H4 (cell line): ENCODE results near the gene HS3ST3A1. TPM values are rescaled to one million over a fixed set of nuclear protein-coding genes. Genes with fewer than 3 reads are reported as not detected.

Experiments
- DNase-seq: peaks from one replicate; pipeline ENCODE4 v3.0.0-alpha.2; 2015; ENCODE audit warnings: low spot score
- total RNA-seq: library from RNA; depleted of rRNA; stranded (reverse); fragments of >200 nt; shearing (Covaris generic); gene quantifications from 2 replicates; pipeline ENCODE4 v1.2.3, GENCODE V29; 2014

The HS3ST3A1 gene
- total RNA-seq, 1 experiment from 2014 or later: 4.7 TPM

DNA sequence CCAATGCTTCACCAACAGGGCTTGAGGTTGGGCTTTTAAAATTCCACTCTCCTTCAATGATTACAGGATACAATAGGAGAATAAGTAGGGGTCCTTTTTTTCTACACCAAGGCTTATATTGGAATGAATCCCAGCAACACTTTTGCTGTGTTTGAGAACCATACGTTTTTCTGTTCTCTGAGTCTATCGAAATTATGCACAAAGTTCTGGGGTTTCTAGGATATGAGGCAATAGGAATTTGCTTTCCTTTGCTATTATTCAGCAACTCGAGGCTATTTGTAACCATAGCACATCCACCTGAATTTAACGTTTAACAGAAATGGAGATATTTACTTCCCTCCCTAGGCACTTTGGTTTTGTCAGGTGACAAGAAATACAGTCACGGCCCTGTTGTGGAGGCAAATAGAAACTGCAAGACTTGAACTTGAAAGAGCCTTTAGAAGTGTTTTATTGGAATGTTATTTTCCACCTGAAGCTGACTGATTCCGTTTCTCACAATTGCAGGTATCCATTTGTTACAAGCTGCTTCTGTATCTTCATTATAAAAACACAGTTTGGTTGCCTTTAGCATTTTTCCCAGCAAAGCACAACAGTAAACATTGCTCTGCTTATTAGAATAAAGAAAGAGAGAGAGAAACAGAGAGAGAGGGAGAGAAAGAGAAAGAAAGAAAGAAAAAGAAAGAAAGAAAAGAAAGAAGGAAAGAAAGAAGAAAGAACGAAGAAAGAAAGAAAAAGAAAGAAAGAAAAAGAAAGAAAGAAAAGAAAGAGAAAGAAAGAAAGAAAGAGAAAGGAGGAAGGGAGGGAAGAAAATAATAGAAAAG, 109.6 kb downstream of the HS3ST3A1 start:
- no peak for DNase-seq

DNA sequence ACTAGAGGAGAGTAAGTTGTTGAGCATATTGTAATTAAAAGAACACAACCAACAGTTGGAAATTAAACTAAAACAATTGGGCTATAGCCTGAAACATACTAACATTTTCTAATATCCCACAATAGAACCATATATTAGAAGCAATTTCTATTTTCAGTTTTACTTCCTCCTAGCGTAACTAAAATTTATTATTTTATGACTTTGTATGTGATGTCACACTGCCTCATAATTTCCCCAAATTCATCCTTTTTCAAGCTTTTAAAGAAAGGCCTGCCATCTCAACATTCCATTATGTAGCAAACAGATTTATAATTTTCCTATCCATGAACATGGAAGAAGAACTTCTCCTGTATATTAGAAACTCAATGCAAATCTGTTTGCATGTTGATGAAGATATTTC, 110.2 kb downstream of the HS3ST3A1 start:
- no peak for DNase-seq

DNA sequence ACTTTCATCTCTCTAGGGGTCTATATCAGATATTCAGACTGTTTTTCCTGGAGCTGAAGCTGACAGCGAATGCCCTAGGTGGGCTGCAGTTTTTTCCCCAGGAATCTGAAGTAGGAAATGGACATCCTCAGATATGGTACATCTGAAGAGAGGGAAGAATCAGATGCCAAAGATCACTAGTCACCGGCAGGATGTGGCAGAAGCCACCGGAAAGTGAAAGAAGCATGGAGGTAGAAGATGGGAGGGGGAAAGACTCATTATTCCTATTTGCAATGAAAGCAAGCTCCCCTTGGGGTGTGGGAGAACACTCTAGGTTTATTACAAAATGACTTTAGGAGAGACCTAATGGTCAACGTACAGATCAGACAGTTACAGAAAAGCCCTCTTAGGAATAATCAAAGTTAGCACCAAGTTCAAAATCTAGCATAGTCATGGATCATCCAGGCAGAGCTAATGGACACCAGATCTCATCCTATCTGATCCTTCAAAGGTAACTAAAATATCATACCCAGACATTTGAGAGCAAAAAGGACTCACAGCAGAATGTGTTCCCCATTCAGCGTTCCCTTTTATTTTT, 110.7 kb downstream of the HS3ST3A1 start:
- DNase-seq: no peak

DNA sequence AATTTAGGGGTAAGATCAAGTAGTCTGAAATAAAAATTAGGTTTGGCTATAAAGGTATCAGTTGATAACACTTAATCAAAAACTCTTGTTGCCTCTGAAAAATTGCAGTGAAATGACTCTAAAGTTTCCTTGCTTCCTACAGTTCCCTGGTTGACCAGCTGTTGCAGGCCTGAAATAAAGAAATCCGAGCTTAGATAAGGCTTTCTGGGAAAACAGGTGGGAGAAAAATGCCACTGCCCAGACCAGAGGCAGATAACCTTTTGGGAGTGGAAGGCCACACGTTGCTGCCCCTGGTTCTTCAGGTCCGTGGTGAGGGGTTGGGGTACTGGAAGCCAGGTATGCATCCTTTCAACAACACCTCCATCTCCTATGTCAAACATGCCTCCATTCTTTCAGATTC, 111.3 kb downstream of the HS3ST3A1 start:
- no peak for DNase-seq

DNA sequence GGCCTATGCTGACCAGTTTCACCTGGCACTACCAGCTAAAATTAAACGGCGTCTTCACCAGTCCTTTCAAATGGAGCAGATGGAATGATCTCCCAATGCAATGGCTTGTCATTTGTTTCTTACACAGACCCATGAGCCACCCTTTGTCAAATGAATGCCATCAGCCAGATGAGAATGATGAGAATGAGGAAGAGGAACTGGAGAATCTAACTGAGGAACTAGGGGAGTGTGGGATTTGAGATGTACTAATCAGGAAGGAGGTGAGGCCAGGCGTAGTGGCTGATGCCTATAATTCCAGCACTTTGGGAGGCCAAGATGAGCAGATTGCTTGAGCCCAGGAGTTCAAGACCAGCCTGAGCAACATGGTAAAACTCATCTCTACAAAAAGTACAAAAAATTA, 116.4 kb downstream of the HS3ST3A1 start:
- no peak for DNase-seq

DNA sequence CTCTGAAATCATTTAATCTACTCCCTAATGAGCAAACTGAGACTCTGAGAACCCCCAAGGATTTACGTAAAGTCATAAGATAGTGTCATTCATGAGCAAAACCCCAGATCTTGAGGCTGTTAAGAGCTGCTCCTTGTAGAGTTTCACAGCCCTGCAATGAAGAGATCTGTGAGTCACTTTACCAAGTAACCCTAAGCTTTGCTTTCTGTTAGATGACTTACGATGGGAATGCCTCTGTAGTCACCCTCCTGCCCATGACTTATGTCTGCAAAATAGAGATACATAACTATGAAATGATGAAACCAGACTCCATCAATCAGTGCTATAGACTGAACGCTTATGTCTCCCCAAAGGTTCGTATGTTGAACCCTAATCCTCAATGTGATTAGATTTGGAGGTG, 117.7 kb downstream of the HS3ST3A1 start:
- no peak for DNase-seq

DNA sequence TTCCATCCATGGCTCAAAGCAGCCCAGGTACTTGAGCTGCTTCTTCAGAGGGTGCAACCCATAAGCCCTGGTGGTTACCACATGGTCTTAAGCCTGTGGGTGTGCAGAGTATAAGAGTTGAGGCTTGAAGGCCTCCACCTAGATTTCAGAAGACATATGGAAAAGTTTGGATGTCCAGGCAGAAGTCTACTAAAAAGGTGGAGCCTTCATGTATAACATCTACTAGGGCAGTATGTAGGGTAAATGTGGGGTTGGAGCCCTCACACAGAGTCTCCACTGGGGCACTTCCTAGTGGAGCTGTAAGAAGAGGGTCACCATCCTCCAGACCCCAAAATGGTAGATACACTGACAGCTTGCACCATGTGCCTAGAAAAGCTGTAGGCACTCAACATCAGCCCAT, 120.9 kb downstream of the HS3ST3A1 start:
- no peak for DNase-seq

DNA sequence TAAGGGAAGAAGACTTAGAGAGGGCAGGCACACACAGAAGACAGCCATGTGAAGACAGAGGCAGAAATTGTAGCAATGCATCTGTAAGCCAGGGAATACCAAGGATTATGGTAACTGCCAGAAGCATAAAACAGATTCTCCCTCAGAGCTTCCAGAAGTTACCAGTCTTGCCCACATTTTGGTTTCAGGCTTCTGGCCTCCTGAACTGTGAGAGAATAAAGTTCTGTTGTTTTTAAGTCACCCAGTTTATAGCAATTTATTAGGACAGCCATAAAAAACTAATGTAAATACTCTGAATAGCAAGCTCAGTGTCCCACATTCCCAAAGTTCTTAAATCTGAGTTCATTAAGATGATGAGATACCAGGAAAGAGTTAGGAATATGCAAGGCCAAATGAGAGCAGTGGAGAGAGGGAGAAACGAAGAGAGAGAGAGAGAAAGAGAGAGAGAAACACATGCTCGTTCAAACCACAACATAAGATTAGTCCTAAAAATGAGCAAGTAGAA, 123.4 kb downstream of the HS3ST3A1 start:
- DNase-seq: no peak

DNA sequence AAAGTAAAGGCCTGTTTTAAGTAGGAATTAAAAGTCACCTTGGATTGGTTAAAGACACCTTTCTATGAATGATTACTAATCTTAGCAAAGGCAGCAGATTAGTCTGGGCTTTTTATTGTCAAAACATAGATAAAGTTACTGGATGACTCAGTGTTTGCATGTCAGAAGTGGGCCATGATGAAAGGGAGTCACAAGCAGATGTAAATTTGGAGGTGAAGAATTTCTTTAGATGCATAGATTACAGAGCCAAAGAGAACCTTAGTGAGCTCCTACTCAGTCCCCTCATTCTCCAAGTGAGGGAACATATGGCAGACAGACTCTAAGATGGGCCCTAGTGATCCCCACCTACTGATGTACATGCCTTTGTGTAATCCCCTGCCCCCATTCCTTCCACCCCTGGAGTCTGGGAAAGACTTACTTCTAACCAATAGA, 124.5 kb downstream of the HS3ST3A1 start:
- no peak for DNase-seq

DNA sequence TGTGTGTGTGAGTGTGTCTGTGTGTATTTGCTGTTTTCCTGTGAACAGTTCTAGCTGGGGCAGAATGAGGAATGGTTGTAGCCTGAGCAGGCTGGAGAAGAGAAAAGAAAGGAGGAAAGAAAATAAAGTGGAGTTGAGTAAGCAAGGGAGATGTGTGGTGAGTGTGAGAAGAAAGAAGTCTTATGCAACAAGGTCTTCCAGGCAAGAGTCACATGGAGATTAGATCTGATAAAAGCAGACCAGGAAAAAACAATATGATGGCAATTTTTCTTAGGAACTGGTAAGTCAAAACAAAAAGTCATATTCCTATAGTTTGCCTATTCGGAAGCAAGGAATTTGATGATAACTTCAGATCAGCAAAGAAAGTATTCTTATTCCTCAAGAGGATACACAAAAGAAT, 125.0 kb downstream of the HS3ST3A1 start:
- DNase-seq: no peak

DNA sequence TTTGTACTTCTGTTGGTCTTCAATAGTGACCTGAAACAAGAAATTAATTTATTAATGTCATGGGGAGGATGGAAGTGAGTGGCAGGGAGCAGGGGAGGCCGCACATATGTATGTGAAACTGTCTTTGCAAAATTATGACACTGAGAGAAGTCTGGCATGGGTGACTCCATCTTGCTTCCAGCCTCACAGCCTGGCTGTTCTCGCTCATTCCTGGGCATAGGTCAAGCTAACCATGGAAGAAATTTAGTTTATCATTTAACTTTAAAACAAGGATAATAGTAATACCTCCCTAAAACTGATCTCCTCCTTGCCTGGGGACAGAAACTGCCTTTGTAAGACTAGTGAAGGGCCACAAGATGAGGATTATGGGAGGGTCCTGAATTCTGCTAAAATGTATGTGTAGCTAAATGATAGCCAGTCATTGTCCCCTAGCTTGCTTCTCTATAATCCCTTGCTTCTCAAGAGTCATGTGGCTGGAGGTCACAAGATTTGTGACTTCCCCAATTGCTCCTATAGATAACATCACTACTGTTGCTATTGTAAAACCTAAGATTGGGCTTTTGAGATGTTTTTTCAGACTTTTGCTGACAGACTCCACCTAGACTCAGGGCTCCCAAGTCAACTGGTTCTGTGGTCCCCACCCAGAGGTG, 126.0 kb downstream of the HS3ST3A1 start:
- no peak for DNase-seq

DNA sequence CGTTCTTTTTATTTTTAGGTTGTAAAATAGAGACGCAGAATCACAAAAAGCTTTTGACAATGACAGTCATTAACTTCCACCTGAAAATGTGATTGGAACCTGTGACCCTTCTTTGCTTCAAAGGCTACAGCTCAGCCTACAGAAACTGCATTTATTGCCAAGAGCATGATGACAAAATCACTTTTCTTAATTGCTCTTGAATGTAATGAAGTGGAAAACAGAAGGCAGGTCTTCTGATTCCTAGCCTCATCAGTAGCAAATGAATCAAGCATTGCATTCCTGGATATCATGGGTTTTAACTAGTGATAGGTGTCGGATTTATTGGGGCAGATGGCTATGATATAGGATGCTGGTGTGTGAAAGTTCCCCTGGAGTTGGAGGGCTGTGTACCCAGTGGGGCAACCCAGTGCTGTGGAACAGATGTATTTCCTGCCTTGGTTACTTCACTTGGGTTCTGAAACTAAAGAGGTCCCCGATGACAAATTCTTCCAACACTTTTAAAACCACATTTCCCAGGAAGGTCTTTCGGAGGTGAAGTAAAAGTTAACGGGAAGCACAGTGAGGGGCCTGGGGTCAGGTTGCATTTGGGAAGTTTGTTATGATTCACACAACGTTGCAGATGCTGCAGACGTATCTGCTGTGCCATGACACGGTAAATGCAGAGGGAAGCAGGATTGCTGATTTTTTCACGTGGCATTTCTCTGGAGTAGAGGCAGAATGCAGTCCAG, 127.5 kb downstream of the HS3ST3A1 start:
- no peak for DNase-seq

DNA sequence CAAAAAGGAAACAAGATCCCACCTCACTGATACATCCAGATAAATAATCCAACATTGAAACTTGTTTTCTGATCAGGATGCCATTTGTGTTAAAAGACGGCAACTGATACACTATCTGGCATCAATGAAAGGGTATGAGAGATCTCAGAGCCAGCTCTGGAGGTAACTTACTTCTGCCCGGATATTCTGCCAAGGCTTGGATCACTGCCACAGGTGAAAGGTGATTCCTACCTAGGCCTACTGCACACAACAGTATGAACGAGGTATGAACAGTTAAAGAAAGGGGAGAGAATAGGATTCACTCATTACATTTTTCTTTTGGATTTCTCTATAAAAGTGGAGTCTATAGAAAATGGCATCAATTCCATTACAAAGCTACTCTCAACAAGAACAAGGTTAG, 136.1 kb downstream of the HS3ST3A1 start:
- no peak for DNase-seq

DNA sequence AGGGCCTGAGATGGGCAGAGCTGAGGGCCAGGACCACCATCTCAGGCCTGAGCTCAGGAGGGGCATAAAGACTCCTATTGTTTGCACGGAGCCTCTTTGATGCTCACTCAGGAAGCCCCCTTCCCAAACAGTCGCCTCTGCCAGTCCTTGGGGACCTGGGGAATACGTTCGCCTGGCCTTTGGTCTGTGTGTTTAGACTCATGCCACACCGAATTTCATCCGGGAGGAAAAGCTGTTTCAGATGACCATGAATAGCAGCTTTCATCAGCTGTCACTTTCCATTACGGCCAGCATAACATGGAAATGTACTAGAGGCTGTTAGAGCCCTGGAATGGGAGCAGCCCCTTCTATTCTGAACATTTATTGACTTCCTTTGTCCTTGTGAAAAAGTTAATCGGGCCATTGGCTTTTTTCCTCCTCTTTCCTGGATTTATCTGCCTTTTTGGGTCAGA, 139.0 kb downstream of the HS3ST3A1 start:
- no peak for DNase-seq

DNA sequence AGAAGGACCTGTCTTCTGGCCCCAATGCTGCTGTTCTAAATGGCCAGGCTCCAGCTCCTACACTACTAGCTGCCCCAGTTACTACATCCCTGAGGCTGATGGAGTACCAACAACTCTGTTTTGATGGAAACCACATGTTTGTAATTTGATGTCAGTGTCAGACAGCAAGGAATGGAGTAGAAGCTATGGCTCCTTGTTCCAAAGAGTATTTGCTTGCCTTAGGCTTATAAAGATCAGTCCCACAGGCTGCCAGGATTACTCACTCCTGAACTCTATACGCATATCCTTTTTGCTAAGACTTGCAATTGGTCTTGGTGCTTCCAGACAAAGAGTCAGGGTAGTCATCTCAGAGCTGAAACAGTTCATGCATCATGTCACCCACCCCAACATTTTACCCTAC, 139.6 kb downstream of the HS3ST3A1 start:
- DNase-seq: no peak

DNA sequence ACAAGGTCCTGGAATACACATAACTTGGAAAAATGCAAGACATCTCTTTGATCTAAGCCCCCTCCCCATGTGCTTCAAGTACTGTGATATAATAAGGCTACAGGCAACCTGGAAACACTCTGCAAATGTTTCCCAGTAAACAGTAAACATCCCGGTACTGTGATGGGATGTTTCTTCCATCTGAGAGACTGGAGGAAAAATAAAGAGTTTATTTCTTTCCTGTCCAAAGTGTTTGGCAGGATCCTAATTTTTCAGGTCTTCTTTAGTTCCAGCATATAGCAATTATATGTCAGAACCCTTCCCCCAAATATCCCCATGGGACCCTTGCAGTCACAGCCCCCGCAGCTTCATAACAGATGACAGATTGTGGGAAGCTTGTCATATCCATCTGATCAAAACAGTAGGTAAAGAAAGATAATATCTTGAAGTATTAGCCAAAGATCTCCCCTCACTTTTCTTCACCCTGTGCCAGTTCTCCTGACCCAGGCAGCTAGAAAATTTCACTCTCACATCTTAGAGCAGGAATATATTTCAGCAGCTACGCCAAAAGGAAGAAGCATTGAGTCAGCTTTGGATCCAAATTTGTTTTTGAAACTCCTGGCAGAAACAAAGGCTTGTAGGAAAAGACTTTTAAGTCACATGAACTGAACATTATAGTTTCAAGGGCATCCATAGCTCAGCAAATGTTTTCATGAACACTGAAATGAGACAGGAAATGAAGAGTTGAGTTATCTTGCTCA, 141.3 kb downstream of the HS3ST3A1 start:
- DNase-seq: no peak

DNA sequence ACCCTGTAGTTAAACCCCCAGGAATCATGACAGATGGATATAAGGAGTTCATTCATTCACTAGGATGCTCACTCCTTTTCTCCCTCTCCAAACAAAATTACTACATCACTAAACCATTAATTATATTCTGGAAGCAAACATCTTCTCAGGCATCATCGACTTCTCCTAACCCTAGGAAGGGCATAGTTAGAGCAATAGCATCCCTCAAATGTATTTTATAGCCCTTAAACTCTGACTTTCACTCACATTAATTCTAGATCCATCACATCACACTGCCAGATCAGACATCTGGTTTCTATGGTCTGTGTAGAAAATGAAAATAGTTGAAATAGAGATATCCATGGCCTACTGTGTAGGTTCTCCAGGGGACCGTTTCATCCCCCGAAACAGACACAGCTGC, 143.9 kb downstream of the HS3ST3A1 start:
- DNase-seq: no peak
